BLaER1 (cell line): ENCODE results near the gene PPAT.

ENCODE experiments used
- H3K27ac ChIP-seq: shearing (Covaris generic); formaldehyde crosslinking; 2 replicates; pipeline ENCODE4 v1.8.1; 2022
- H3K27me3 ChIP-seq: shearing (Covaris generic); formaldehyde crosslinking; 2 replicates; pipeline ENCODE4 v1.8.1; 2022
- H3K36me3 ChIP-seq: shearing (Covaris generic); formaldehyde crosslinking; 2 replicates; pipeline ENCODE4 v1.8.1; 2022
- H3K4me1 ChIP-seq: shearing (Covaris generic); formaldehyde crosslinking; 2 replicates; pipeline ENCODE4 v1.8.1; 2022
- H3K4me2 ChIP-seq: shearing (Covaris generic); formaldehyde crosslinking; 2 replicates; pipeline ENCODE4 v1.8.1; 2022
- H3K4me3 ChIP-seq: shearing (Covaris generic); formaldehyde crosslinking; 2 replicates; pipeline ENCODE4 v1.8.1; 2022
- H3K9ac ChIP-seq: shearing (Covaris generic); formaldehyde crosslinking; 2 replicates; pipeline ENCODE4 v1.8.1; 2022
- H3K9me3 ChIP-seq: shearing (Covaris generic); formaldehyde crosslinking; 2 replicates; pipeline ENCODE4 v1.8.1; 2022
- H4K20me1 ChIP-seq: shearing (Covaris generic); formaldehyde crosslinking; 2 replicates; pipeline ENCODE4 v1.8.1; 2022
- Cebpa-rat ChIP-seq: shearing (Covaris generic); IDR thresholded peaks from 2 replicates; pipeline ENCODE4 v1.8.1; 2022

The PPAT gene

GRCh38 chr4:56360071-56360470 lies 75.3 kb downstream of the PPAT start:
- Histone ChIP-seq H3K36me3 (peaks cover 52% of the 10 kb centered on the region), H3K27ac (no peak overlapping the region), H3K4me1 (no peaks in the 10 kb centered on the region), H3K4me2 (no peak overlapping the region), H4K20me1 (no peaks in the 10 kb centered on the region), H3K4me3 (no peak overlapping the region), H3K9ac (no peak overlapping the region), H3K27me3 (no peaks in the 10 kb centered on the region), H3K9me3 (peaks cover 22% of the 10 kb centered on the region)
- TF ChIP-seq Cebpa-rat: no peak

DNA sequence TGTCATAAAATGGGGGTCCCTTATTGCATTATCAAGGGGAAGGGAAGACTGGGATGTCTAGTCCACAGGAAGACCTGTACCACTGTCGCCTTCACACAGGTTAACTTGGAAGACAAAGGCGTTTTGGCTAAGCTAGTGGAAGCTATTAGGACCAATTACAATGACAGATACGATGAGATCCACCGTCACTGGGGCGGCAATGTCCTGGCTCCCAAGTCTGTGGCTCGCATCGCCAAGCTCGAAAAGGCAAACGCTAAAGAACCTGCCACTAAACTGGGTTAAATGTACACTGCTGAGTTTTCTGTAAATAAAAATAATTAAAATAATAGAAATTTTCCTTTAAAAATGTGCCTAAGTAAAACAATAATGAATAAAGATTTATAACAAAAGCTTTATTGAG lies 78.8 kb downstream of the PPAT start:
- H3K27ac ChIP-seq: no peak overlapping the region
- H3K9ac ChIP-seq: no peak overlapping the region
- no peak for TF ChIP-seq Cebpa-rat
- peaks cover 43% of the 10 kb centered on the region; the same call in 1 of the 2 replicates for H3K36me3 ChIP-seq
- H3K9me3 ChIP-seq: no peaks in the 10 kb centered on the region
- no peaks in the 10 kb centered on the region for H3K4me1 ChIP-seq
- no peaks in the 10 kb centered on the region for H3K27me3 ChIP-seq
- no peak overlapping the region for H3K4me2 ChIP-seq
- H3K4me3 ChIP-seq: no peak overlapping the region
- no peaks in the 10 kb centered on the region for H4K20me1 ChIP-seq

- Histone ChIP-seq H3K27me3 (no peaks in the 10 kb centered on the region), H3K4me1 (peaks cover 7% of the 10 kb centered on the region), H3K4me2 (no peak overlapping the region), H3K9me3 (no peaks in the 10 kb centered on the region), H3K36me3 (peaks cover 39% of the 10 kb centered on the region), H3K4me3 (no peak overlapping the region), H3K9ac (no peak overlapping the region), H3K27ac (no peak overlapping the region), H4K20me1 (no peaks in the 10 kb centered on the region)
- no peak for TF ChIP-seq Cebpa-rat
These were observed 86.8 kb downstream of the PPAT start for GRCh38 chr4:56348576-56348975.

GRCh38 chr4:56345458-56345857 lies 90.0 kb downstream of the PPAT start:
- Histone ChIP-seq H3K36me3 (peaks cover 32% of the 10 kb centered on the region), H3K4me2 (no peak overlapping the region), H3K9ac (no peak overlapping the region), H4K20me1 (no peaks in the 10 kb centered on the region), H3K9me3 (no peaks in the 10 kb centered on the region), H3K4me1 (peaks cover 7% of the 10 kb centered on the region), H3K4me3 (no peak overlapping the region), H3K27me3 (no peaks in the 10 kb centered on the region), H3K27ac (no peak overlapping the region)
- no peak for TF ChIP-seq Cebpa-rat
